HG02943 (cell line): Measurements from ENCODE around the gene SRSF12.

Source experiments
- ATAC-seq: cut with Tn5 transposase; IDR thresholded peaks from one replicate; pipeline ENCODE4 v1.9.1; 2021; ENCODE audit warnings: mild to moderate bottlenecking, low read depth, moderate library complexity; ENCODE audit not compliant: unreplicated experiment

SRSF12 gene

GRCh38 chr6:89117211-89118108 lies at the start of gene SRSF12:
Gene SRSF12, minus strand, starts transcription at chr6:89118071. Its CDS starts 184 bp downstream, at chr6:89117887.
- ATAC-seq = peak; percentile 65

GRCh38 chr6:89162047-89162371 lies 44.1 kb upstream of the SRSF12 start:
- ATAC-seq = no peak

DNA sequence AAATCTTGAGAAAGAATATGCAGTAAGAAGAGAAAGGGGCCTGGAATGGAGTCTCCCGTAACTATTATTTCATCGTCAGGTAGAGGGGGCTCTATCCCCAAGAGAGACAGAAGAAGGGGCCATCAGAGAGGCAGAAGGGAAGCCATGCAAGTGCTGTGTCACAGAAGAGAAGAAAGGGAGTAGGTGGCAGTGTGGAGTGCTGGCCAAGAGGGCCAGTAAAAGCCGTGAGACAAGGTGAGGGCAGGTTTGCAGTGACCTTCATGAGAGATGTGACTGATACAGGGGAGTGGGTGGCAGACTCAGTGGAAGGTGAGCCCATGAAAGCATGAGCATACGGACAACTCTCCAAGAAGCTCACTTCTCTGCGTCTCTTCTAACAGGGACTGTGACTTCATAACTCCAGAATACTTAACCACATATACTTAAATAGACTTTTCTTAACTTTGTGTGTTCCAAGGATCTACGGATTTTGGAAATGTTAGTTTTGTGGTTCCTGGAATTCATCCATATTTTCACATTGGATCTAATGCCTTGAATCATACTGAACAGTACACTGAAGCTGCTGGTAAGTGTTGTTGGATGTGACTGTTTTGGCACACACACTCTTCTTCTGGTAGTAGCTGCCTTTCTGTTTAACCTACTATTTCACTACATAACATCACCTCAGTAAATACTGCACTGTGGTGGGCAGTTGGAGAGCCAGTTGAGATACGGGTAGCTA lies 43.6 kb upstream of the SRSF12 start:
- no peak for ATAC-seq

GRCh38 chr6:89160331-89161092 lies 42.6 kb upstream of the SRSF12 start:
- ATAC-seq = no peak

- ATAC-seq = no peak
These were observed 36.3 kb upstream of the SRSF12 start for GRCh38 chr6:89154131-89154530.

DNA sequence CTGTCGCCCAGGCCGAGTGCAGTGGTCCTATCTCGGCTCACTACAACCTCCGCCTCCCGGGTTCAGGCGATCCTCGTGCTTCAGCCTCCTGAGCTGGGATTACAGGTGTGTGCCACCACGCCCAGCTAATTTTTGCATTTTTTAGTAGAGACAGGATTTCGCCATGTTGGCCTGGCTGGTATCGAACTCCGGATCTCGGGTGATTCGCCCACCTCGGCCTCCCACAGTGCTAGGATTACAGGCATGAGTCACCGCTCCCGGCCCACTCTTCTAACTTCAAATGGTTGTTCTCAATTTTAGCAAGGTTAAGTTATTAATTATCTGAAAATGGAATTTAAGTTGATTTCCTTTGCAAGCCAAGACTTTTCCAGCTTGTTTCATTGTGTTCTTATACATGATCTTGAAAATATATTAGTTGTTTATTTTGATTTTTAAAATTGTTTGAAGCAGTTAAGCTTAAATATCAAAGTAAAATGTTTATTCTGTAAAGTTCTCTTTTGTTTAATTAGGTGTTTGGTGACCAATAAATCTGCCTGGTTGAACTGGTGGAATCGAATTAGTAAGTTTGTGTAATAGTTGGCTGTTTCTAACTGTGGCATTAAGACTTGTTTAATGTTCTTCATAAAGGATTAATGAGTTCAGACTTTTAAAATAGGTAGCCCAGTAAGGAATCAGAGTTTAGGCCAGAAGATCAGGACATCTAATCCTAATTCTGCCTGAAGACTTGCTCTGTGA lies 30.3 kb upstream of the SRSF12 start:
- ATAC-seq = no peak

DNA sequence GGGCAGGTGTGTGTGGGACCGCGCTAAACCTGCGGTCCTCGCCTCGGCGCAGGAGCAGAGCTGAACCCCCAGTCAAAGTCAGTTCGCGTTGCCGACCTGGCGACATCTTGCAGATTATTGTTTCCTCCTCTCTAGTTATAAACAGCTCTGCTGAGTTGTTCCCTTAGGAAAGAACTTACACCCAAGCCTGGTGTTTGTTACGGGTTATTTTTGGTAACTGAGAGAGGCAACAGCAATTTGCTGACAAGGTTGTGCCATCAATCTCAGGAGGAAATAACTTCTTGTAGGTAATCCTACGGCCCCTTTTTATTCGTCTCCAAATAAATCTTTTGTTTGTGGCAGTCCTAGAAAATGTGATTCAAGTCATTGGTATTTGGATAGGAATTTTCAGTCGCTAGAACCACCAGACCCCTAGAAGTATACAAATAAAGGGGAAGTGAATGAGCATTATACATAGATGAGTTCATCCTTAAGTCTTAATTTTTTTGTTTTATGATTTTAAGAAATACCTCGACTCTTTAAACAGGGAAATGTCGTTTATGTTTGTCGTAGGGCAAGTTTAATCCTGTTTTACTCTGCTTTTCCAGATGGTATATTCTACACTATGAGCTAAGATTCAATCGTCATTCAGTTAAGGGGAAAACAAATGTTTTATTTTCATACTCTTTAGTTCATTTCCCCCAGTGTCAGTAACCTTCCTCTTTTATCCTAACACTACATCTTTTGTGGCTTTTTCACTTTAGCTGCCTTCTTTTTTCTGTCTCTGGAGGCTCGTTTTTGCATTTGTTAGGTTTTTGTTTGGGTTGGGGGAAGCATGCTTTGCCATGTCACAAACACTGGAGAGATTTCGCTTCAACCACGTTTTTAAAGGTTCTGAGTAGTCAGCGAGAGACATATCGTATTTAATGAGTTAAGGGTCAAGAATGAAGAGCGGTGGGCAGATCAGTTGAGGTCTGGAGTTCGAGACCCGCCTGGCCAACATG lies 29.1 kb upstream of the SRSF12 start:
- ATAC-seq = no peak

DNA sequence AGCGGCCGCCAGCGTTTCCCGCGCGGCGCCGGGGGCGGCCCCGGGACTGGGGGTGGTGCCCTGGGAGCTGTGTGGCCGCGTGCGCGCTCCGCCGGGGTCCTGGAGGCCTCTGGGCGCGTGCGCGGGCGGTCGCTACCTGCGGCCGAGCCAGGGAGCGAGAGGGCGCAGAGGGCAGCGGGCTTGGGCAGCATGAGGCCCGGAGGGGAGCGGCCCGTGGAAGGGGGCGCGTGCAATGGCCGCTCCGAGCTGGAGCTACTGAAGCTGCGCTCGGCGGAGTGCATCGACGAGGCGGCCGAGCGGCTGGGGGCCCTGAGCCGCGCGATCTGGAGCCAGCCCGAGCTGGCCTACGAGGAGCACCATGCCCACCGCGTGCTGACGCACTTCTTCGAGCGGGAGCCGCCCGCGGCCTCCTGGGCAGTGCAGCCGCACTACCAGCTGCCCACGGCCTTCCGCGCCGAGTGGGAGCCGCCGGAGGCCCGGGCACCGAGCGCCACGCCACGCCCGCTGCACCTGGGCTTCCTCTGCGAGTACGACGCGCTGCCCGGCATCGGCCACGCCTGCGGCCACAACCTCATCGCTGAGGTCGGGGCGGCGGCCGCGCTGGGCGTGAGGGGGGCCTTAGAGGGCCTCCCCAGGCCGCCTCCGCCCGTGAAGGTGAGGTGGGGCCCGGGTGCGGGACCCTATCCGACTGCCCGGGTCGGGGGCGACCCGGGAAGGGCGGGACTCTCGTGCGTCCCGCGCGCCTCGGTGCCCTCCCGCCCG lies 28.3 kb upstream of the SRSF12 start, which contains the start of gene PM20D2:
Gene PM20D2, plus strand, starts transcription at position 100 of the 762 bp plus-strand sequence. Its CDS starts 90 bp downstream, at position 190.
- peak; percentile 67 for ATAC-seq

DNA sequence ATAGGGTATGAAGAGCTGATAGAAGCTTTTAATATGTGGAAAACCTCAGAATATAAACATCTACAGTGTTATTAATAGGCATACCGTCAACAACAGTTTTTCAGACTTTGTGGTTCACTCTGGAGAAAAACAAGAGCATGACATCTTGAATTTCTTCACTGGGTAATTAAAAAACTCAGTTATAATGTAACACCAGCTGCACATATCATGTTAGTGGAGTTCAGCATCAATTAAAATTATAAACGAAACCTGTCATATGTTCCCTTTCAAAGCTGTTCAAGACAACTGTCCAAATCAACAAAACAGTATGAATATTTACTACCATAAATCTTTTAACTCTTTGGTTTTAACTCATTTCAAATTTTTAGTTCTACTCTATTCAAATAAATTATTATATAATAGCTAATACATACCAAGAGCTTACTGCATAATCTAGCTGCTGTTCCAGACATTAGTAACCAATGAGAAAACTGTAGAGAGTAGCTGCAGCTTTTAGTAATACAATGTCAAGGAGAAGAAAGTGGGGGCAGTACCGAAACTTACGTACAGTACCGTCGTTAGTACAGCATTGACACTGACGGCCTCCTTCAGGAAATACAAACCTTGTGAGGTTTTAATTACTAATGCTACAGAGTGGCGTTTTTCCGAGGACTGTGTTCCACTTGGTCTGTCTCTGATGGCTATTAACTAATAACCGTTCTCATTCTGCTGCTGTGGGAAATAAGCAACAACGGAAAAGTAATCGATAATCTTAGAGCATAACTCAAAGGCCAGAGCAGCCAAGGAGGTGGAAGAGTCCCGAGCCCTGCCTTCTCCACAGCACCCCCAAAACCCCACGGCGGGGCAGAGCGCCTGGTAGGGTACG lies 27.5 kb upstream of the SRSF12 start:
- peak; percentile 52 for ATAC-seq

- ATAC-seq = peak; percentile 48
These were observed 26.6 kb upstream of the SRSF12 start for GRCh38 chr6:89144354-89144906.

DNA sequence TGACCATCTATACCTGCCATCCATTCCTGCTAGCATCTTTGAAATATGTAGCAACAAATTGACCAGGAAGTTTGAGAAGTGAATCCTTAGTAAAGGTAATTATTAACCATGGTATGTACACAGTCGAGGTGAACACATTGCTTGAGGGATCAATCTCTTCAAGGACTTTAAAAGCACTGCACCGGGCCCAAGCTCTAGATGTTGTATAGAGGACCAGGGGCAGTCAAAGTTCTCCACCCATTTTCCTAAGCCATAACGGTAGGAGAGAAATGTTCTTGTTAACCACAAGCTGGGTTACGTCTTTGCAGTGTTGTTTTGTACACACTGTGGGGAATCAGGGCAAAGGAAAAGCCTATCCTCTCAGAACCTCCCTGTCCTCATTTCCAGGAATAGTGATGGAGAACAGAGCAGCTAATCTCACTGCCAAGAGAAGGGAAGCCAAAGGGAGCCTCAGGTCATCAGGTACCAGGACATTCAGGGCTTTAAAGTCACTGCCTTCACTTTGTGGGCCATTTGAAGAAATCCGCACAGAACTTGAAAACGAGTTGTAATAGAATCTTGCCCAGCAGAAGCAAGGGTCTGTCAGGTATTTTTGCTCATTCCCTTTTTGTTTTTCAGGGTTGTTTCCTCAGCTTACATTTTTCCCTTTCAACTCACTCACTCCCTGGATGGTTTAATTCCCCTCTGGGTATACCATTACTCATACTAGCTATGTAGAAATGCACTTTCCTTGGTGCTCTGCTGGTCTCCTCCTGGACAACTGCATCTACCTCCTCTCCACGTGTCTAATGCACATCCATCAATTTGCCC lies 22.7 kb upstream of the SRSF12 start:
- ATAC-seq = no peak

DNA sequence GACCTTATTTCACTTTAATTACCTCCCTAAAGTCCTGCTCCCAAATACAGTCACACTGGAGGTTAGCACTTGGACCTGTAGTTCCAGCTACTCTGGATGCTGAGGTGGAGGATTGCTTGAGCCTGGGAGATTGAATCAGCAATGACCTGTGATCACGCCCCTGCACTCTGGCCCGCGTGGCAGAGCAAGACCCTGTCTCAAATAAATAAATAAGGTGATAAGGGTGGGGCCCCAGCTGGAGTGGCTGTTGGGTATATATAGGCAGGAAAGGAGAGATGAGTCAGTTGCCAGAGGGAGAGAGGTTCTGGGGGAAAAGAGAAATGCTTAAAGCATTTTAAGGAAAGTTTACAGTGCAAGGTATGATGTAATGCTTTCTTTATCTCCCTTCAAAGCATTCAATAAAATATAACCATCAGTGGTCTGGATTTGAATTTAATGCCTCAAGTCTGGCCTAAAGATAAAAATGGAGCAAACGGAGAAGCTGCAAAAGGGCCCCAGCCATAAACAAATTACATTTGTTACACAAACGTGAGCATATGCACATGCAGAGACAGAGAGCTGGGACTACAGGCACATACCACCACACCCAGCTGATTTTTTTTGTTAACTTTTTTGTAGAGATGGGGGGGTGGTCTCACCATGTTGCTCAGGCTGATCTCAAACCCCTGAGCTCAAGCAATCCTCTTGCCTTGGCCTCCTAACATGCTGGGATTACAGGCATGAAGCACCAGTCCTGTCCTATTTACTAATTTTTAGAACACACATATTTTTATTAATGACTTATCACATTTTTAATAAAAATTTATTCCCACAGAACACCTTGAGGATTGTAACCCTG lies 21.9 kb upstream of the SRSF12 start:
- ATAC-seq = no peak

DNA sequence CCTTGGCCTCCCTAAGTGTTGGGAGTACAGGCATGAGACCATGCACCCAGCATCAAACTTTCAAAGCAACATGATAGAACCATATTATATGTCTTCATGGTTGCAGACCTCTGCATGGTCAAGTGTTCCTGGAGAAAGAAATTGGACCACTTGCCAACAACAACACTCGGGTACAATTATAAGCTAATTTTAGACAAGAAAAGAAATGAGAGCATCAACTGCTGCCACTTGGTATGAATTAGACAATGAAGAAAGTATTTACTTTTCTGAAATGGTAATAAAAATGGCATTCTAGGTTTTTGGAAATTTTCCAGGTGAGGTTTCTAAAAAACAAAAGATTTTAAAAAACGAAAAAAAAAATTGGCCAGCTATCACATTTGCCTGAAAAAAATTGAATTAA lies 20.3 kb upstream of the SRSF12 start:
- ATAC-seq = no peak

DNA sequence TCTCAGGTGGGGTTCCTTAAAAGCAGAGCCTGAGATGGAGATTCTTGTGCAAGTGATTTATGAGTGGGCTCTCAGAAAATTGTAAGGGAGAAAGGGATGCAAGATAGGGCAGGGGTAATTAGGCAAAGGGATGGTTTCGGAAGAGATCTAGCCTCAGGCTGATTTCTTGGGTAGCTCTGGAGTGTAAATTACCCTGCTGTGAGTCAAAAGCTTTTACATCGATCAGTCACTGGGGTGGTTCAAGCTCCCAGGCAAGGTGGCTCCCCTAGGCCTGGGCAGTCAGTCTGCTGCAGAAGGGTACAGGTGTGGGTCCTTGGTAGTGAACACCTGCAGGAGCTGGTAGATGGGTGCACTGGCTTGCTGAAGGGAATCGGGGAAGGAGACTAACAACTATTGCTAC lies 16.9 kb upstream of the SRSF12 start:
- ATAC-seq = no peak

DNA sequence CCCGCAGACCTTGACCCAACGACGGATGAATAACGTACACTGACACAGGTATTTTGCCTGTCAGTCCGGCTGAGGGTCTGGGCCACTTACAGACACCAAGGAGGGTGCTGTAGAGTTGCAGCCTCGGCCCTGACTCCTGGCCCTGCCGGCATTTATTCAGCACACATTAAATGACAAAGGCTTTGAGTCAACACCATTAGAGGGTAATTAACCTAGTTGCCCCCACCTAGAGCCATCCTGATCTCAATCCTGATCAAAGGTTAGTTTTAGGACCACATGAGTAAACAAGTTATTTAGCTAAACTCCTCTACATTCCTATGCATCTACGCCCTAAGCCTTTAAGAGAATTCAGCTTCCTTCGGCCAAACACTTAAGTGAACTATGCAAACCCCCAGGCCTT lies 16.1 kb upstream of the SRSF12 start:
- ATAC-seq = no peak

- ATAC-seq = no peak
These were observed 14.2 kb upstream of the SRSF12 start for GRCh38 chr6:89132057-89132456.
